AG09309 (cell line): Measurements from ENCODE around the gene FAM227B.

Experiments
- DNase-seq: peaks from one replicate; pipeline ENCODE4 v3.0.0-alpha.2; 2010; ENCODE audit warnings: low read depth
- H3K4me3 ChIP-seq: 2 replicates; pipeline ENCODE4 v1.5.1; 2011; ENCODE audit warnings: mild to moderate bottlenecking, low read depth, low read length, moderate library complexity; ENCODE audit not compliant: control insufficient read depth
- CTCF ChIP-seq: IDR thresholded peaks from 2 replicates; pipeline ENCODE4 v1.5.1; 2011; ENCODE audit warnings: mild to moderate bottlenecking, low read depth, low read length, inconsistent platforms; ENCODE audit not compliant: insufficient read depth, control insufficient read depth; ENCODE audit errors: missing control alignments

The FAM227B gene

GRCh38 chr15:49287481-49287880 is 333.1 kb downstream of the FAM227B start:
- no peak overlapping the region for H3K4me3 ChIP-seq
- no peak for TF ChIP-seq CTCF
- no peak for DNase-seq

GRCh38 chr15:49286649-49287404 is 333.8 kb downstream of the FAM227B start:
- H3K4me3 ChIP-seq: no peak overlapping the region
- no peak for TF ChIP-seq CTCF
- DNase-seq: no peak

- no peak overlapping the region for H3K4me3 ChIP-seq
- DNase-seq: peak; percentile 90
- TF ChIP-seq CTCF: no peak
Measured at GRCh38 chr15:49282366-49282765, 338.3 kb downstream of the FAM227B start.

GRCh38 chr15:49279521-49280456 is 340.8 kb downstream of the FAM227B start:
- H3K4me3 ChIP-seq: no peak overlapping the region
- no peak for TF ChIP-seq CTCF
- DNase-seq: no peak

- DNase-seq: no peak
- H3K4me3 ChIP-seq: no peak overlapping the region
- TF ChIP-seq CTCF: no peak
Measured at GRCh38 chr15:49278751-49279150, 341.9 kb downstream of the FAM227B start.
